SK-N-SH (cell line): ENCODE measurements around the gene HDAC4. TPM values are rescaled to one million over a fixed set of nuclear protein-coding genes. Genes with fewer than 3 reads are reported as not detected.

ENCODE experiments used
- CTCF ChIA-PET: fragments of 300-600, 350-600 bp; formaldehyde crosslinking; extraction: SDS; loops from one replicate; lab custom pipeline; 2021; lab: Yijun Ruan, JAX
- POLR2A ChIA-PET: fragments of 350-600 bp; sonication (Branson Sonifier 250); formaldehyde crosslinking; extraction: SDS; loops from one replicate; lab custom pipeline; 2020; ENCODE audit warnings: antibody characterized with exemption, inconsistent platforms; lab: Yijun Ruan, JAX
- DNase-seq: peaks from one replicate; pipeline ENCODE4 v3.0.0; 2012
- H2AFZ ChIP-seq: fragments of 200-600 bp; sonication (generic); 2 replicates; pipeline ENCODE4 v1.8.1; 2016; ENCODE audit warnings: antibody characterized with exemption, mild to moderate bottlenecking, low read depth
- H3F3A ChIP-seq: fragments of 200-600 bp; sonication (generic); replicated peaks from 2 replicates; pipeline ENCODE3; 2016; ENCODE audit warnings: antibody characterized with exemption, mild to moderate bottlenecking; ENCODE audit not compliant: insufficient read depth
- H3K27ac ChIP-seq, 2 experiments: fragments of 200-500 bp in 1 of 2; fragments of 200-600 bp in 1 of 2; sonication (Bioruptor generic) in 1 of 2; sonication (generic), shearing (Covaris generic) in 1 of 2; 2 replicates each; pipeline versions ENCODE4 v1.5.1 to v1.6.1; 2014 to 2016; ENCODE audit warnings: low read depth in 2 of 2, inconsistent platforms in 1 of 2, low read length in 1 of 2, mild to moderate bottlenecking in 1 of 2, mixed read lengths in 1 of 2
- H3K27me3 ChIP-seq: fragments of 200-600 bp; sonication (generic), shearing (Covaris generic); 2 replicates; pipeline ENCODE4 v1.6.1; 2016; ENCODE audit warnings: mixed run types; ENCODE audit not compliant: insufficient read depth
- H3K36me3 ChIP-seq, 2 experiments: fragments of 200-500 bp in 1 of 2; fragments of 200-600 bp in 1 of 2; sonication (Bioruptor generic) in 1 of 2; sonication (generic) in 1 of 2; replicated peaks in 1 of 2; 2 replicates each; pipeline versions ENCODE3 to v1.5.1; 2014 to 2016; ENCODE audit warnings: low read length in 1 of 2, mild to moderate bottlenecking in 1 of 2; ENCODE audit not compliant: insufficient read depth in 2 of 2, control insufficient read depth in 1 of 2
- H3K4me1 ChIP-seq, 2 experiments: fragments of 200-500 bp in 1 of 2; fragments of 200-600 bp in 1 of 2; sonication (Bioruptor generic) in 1 of 2; sonication (generic), shearing (Covaris generic) in 1 of 2; 2 replicates each; pipeline versions ENCODE4 v1.5.1 to v1.6.1; 2014 to 2016; ENCODE audit warnings: low read depth in 1 of 2, low read length in 1 of 2, mixed run types in 1 of 2; ENCODE audit not compliant: insufficient read depth in 2 of 2, control insufficient read depth in 1 of 2
- H3K4me2 ChIP-seq: fragments of 200-600 bp; sonication (generic), shearing (Covaris generic); 2 replicates; pipeline ENCODE4 v1.6.1; 2017; ENCODE audit warnings: mixed run types
- H3K4me3 ChIP-seq, 2 experiments: fragments of 200-500 bp in 1 of 2; fragments of 200-600 bp in 1 of 2; sonication (Bioruptor generic) in 1 of 2; sonication (generic), shearing (Covaris generic) in 1 of 2; 2 replicates each; pipeline versions ENCODE4 v1.5.1 to v1.8.1; 2014 to 2016; ENCODE audit warnings: low read depth in 2 of 2, inconsistent platforms in 1 of 2, low read length in 1 of 2, mild to moderate bottlenecking in 1 of 2, mixed read lengths in 1 of 2, moderate library complexity in 1 of 2
- H3K79me2 ChIP-seq: fragments of 200-600 bp; sonication (generic); 2 replicates; pipeline ENCODE4 v1.8.1; 2017; ENCODE audit warnings: mild to moderate bottlenecking; ENCODE audit not compliant: insufficient read depth
- H3K9ac ChIP-seq: fragments of 200-600 bp; sonication (generic); 2 replicates; pipeline ENCODE4 v1.6.1; 2017; ENCODE audit warnings: mixed run types
- H3K9me2 ChIP-seq: fragments of 200-600 bp; sonication (generic); 2 replicates; pipeline ENCODE4 v1.6.1; 2017; ENCODE audit warnings: mixed run types
- H3K9me3 ChIP-seq: fragments of 200-600 bp; sonication (generic); 2 replicates; pipeline ENCODE4 v1.6.1; 2017; ENCODE audit warnings: mixed run types, mild to moderate bottlenecking, moderate library complexity
- H4K20me1 ChIP-seq: fragments of 200-600 bp; sonication (generic); 2 replicates; pipeline ENCODE4 v1.6.1; 2017; ENCODE audit warnings: mild to moderate bottlenecking, mixed run types; ENCODE audit not compliant: insufficient read depth
- CHD2 ChIP-seq: fragments of 150-350 bp; IDR thresholded peaks from 2 replicates; pipeline ENCODE4 v1.6.1; 2018; ENCODE audit warnings: low read length; ENCODE audit not compliant: partially characterized antibody
- FOSL2 ChIP-seq: IDR thresholded peaks from 2 replicates; pipeline ENCODE4 v1.4.0; 2012; ENCODE audit warnings: low read depth, mild to moderate bottlenecking, moderate library complexity, borderline replicate concordance
- GATA2 ChIP-seq: sonication (generic); formaldehyde crosslinking; IDR thresholded peaks from 2 replicates; pipeline ENCODE4 v1.5.0; 2020; ENCODE audit warnings: mild to moderate bottlenecking, missing genetic modification reagents
- REST ChIP-seq: IDR thresholded peaks from 2 replicates; pipeline ENCODE4 v1.6.1; 2012; ENCODE audit warnings: mild to moderate bottlenecking, low read depth, low read length, moderate library complexity
- TAF1 ChIP-seq: IDR thresholded peaks from 2 replicates; pipeline ENCODE4 v1.6.1; 2012; ENCODE audit warnings: low read depth, mild to moderate bottlenecking, low read length, moderate library complexity, borderline replicate concordance
- WGBS: methylation state at CpG from one replicate; pipeline ENCODE4 v1.1.6; 2017; ENCODE audit warnings: low lambda C conversion rate; 5-methylcytosine and 5-hydroxymethylcytosine counted together
- polyA plus RNA-seq, 3 experiments: library from polyadenylated mRNA; depleted of rRNA; stranded (reverse); fragments of >200 nt; gene quantifications; 2 replicates each; pipeline ENCODE4 v1.2.3, GENCODE V29; 2012
- TF ChIP-seq, protein P1 (sequence below): IDR thresholded peaks from 2 replicates; pipeline ENCODE4 v1.4.0; 2012; ENCODE audit warnings: low read depth, borderline replicate concordance
- TF ChIP-seq, protein P2 (sequence below): IDR thresholded peaks from 2 replicates; pipeline ENCODE4; 2012
- TF ChIP-seq, protein P3 (sequence below): IDR thresholded peaks from 2 replicates; pipeline ENCODE4 v1.4.0; 2012; ENCODE audit warnings: low read depth, borderline replicate concordance
- TF ChIP-seq, protein P4 (sequence below): fragments of 200-600 bp; sonication (generic); IDR thresholded peaks from 2 replicates; pipeline ENCODE4 v1.6.1; 2017; ENCODE audit warnings: antibody characterized with exemption, mild to moderate bottlenecking, moderate library complexity

HDAC4 gene
- polyA plus RNA-seq, 1 of the 3 experiments (the other 2 are of a cell fraction): 5.5 TPM

GRCh38 chr2:239393388-239393940 is 7.4 kb downstream of the HDAC4 start (continued):
- TF ChIP-seq, protein P1, sequence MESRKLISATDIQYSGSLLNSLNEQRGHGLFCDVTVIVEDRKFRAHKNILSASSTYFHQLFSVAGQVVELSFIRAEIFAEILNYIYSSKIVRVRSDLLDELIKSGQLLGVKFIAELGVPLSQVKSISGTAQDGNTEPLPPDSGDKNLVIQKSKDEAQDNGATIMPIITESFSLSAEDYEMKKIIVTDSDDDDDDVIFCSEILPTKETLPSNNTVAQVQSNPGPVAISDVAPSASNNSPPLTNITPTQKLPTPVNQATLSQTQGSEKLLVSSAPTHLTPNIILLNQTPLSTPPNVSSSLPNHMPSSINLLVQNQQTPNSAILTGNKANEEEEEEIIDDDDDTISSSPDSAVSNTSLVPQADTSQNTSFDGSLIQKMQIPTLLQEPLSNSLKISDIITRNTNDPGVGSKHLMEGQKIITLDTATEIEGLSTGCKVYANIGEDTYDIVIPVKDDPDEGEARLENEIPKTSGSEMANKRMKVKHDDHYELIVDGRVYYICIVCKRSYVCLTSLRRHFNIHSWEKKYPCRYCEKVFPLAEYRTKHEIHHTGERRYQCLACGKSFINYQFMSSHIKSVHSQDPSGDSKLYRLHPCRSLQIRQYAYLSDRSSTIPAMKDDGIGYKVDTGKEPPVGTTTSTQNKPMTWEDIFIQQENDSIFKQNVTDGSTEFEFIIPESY: no peak
- TF ChIP-seq, protein P2, sequence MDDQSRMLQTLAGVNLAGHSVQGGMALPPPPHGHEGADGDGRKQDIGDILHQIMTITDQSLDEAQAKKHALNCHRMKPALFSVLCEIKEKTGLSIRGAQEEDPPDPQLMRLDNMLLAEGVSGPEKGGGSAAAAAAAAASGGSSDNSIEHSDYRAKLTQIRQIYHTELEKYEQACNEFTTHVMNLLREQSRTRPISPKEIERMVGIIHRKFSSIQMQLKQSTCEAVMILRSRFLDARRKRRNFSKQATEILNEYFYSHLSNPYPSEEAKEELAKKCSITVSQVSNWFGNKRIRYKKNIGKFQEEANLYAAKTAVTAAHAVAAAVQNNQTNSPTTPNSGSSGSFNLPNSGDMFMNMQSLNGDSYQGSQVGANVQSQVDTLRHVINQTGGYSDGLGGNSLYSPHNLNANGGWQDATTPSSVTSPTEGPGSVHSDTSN: no peak
- TF ChIP-seq CHD2 (no peak), FOSL2 (no peak), GATA2 (CRISPR knock-in tag) (no peak)
- TF ChIP-seq, protein P3, sequence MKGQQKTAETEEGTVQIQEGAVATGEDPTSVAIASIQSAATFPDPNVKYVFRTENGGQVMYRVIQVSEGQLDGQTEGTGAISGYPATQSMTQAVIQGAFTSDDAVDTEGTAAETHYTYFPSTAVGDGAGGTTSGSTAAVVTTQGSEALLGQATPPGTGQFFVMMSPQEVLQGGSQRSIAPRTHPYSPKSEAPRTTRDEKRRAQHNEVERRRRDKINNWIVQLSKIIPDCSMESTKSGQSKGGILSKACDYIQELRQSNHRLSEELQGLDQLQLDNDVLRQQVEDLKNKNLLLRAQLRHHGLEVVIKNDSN: no peak

GRCh38 chr2:239392688-239393387 is 8.0 kb downstream of the HDAC4 start:
- CTCF ChIA-PET: interaction anchor here (0.9 to 1.3 kb wide), 3 partner anchors 8 to 14 kb away, joined by 3 to 4 read pairs (median 3); partner anchors contain the start of gene HDAC4
- no peak overlapping the region for H3K4me3 ChIP-seq
- no peaks in the 10 kb centered on the region for H3K36me3 ChIP-seq
- H3K27ac ChIP-seq: no peak overlapping the region; a peak in 1 of 4 replicates
- H2AFZ ChIP-seq: no peak overlapping the region
- H3K4me2 ChIP-seq: no peak overlapping the region
- H3K27me3 ChIP-seq: no peaks in the 10 kb centered on the region
- TF ChIP-seq, protein P1: no peak
- TF ChIP-seq TAF1: no peak
- TF ChIP-seq, protein P4, sequence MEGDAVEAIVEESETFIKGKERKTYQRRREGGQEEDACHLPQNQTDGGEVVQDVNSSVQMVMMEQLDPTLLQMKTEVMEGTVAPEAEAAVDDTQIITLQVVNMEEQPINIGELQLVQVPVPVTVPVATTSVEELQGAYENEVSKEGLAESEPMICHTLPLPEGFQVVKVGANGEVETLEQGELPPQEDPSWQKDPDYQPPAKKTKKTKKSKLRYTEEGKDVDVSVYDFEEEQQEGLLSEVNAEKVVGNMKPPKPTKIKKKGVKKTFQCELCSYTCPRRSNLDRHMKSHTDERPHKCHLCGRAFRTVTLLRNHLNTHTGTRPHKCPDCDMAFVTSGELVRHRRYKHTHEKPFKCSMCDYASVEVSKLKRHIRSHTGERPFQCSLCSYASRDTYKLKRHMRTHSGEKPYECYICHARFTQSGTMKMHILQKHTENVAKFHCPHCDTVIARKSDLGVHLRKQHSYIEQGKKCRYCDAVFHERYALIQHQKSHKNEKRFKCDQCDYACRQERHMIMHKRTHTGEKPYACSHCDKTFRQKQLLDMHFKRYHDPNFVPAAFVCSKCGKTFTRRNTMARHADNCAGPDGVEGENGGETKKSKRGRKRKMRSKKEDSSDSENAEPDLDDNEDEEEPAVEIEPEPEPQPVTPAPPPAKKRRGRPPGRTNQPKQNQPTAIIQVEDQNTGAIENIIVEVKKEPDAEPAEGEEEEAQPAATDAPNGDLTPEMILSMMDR: no peak
- no peak for TF ChIP-seq REST
- TF ChIP-seq, all 33 proteins: peak for 0
- H3F3A ChIP-seq: no peaks in the 10 kb centered on the region
- H3K4me1 ChIP-seq: peaks cover 0 to 23% of the 10 kb centered on the region in 2 experiments; a peak in 1 of 4 replicates
- no peak overlapping the region for H3K9ac ChIP-seq
- 98% methylated on average over 11 of the region's 14 CpGs for WGBS
- H3K9me3 ChIP-seq: no peaks in the 10 kb centered on the region
- peak; percentile 28 for DNase-seq
- peaks cover 35% of the 10 kb centered on the region for H3K79me2 ChIP-seq
- no peaks in the 10 kb centered on the region for H3K9me2 ChIP-seq
- POLR2A ChIA-PET: no interaction called here
- H4K20me1 ChIP-seq: peaks cover 14% of the 10 kb centered on the region; the same call in 1 of the 2 replicates
